K562 (cell line): ENCODE measurements around the gene UCHL5. TPM values are rescaled to one million over a fixed set of nuclear protein-coding genes. Genes with fewer than 3 reads are reported as not detected.

Experiments used
- BRD9 ChIP-seq: fragments of 450-650 bp; IDR thresholded peaks from 2 replicates; pipeline ENCODE4 v1.6.1; 2018; ENCODE audit warnings: low read depth; ENCODE audit not compliant: partially characterized antibody
- BRF1 ChIP-seq: IDR thresholded peaks from 3 replicates; pipeline ENCODE4 v1.6.1; 2011; ENCODE audit warnings: borderline replicate concordance, mild to moderate bottlenecking; ENCODE audit not compliant: insufficient read length; ENCODE audit errors: extremely low read depth
- CCNT2 ChIP-seq: IDR thresholded peaks from 2 replicates; pipeline ENCODE4 v1.6.1; 2011; ENCODE audit warnings: borderline replicate concordance, low read depth, mild to moderate bottlenecking, moderate library complexity, mixed read lengths, low read length; ENCODE audit not compliant: insufficient read length; ENCODE audit errors: extremely low read depth
- CGGBP1 ChIP-seq: fragments of 250-450 bp; sonication (Bioruptor Pico); IDR thresholded peaks from 2 replicates; pipeline ENCODE4 v1.9.0; 2021; ENCODE audit warnings: mild to moderate bottlenecking
- CHCHD3 ChIP-seq: fragments of 250-450 bp; sonication (Bioruptor Pico); IDR thresholded peaks from 2 replicates; pipeline ENCODE4 v2.1.2; 2022; ENCODE audit warnings: mild to moderate bottlenecking
- FOS ChIP-seq: IDR thresholded peaks from 3 replicates; pipeline ENCODE4 v1.6.1; 2011; ENCODE audit not compliant: insufficient read length; ENCODE audit errors: extremely low read depth
- ID3 ChIP-seq, 2 experiments: fragments of 250-450 bp in 1 of 2; fragments of 450-650 bp in 1 of 2; sonication (Bioruptor Pico) in 1 of 2; IDR thresholded peaks; 2 replicates each; pipeline versions ENCODE4 v1.6.1 to v1.8.0; 2016 to 2021; ENCODE audit warnings: mild to moderate bottlenecking in 2 of 2, moderate library complexity in 2 of 2, missing compliant biosample characterization in 1 of 2, missing genetic modification characterization in 1 of 2
- MTA1 ChIP-seq: fragments of 450-650 bp; IDR thresholded peaks from 2 replicates; pipeline ENCODE4 v1.6.1; 2017; ENCODE audit warnings: borderline replicate concordance
- MYC ChIP-seq, 2 experiments: fragments of 250-450 bp in 1 of 2; sonication (Bioruptor Pico) in 1 of 2; IDR thresholded peaks; 2 replicates each; pipeline versions ENCODE4 v1.5.1 to v1.6.1; 2012 to 2021; ENCODE audit warnings: low read depth in 2 of 2, borderline replicate concordance in 1 of 2, improper control_type of control experiment in 1 of 2, low read length in 1 of 2, mild to moderate bottlenecking in 1 of 2, moderate library complexity in 1 of 2
- RBBP5 ChIP-seq: fragments of 200-600 bp; sonication (generic); IDR thresholded peaks from 2 replicates; pipeline ENCODE4 v1.6.1; 2012; ENCODE audit warnings: borderline replicate concordance, mild to moderate bottlenecking, low read length, control low read depth, inconsistent platforms; ENCODE audit not compliant: insufficient read depth, poor library complexity, severe bottlenecking
- U2AF1 ChIP-seq: fragments of 200-400 bp; formaldehyde crosslinking; optimal IDR thresholded peaks from 2 replicates; pipeline ENCODE3; 2017; ENCODE audit warnings: mild to moderate bottlenecking, low read depth, low read length, moderate library complexity
- ZFP91 ChIP-seq: sonication (generic); formaldehyde crosslinking; IDR thresholded peaks from 2 replicates; pipeline ENCODE4 v1.8.0; 2022; ENCODE audit warnings: mild to moderate bottlenecking, missing genetic modification reagents
- ZNF239 ChIP-seq: fragments of 250-450 bp; sonication (Bioruptor Pico); IDR thresholded peaks from 2 replicates; pipeline ENCODE4 v1.4.0; 2020; ENCODE audit warnings: mild to moderate bottlenecking
- ZNF518B ChIP-seq: fragments of 250-450 bp; sonication (Bioruptor Pico); IDR thresholded peaks from 2 replicates; pipeline ENCODE4 v1.5.0; 2021; ENCODE audit warnings: mild to moderate bottlenecking, moderate library complexity
- ZNF778 ChIP-seq: fragments of 450-650 bp; formaldehyde crosslinking; IDR thresholded peaks from 2 replicates; pipeline ENCODE4 v1.4.0; 2020; ENCODE audit warnings: mild to moderate bottlenecking, moderate library complexity
- polyA plus RNA-seq, 8 experiments: library from polyadenylated mRNA; depleted of rRNA in 4 of 8; stranded (reverse) in 5 of 8; unstranded in 3 of 8; fragments of >200 nt; fragmentation: Nextera tagmentation in 2 of 8; fragmentation: Illumina TruSeq in 1 of 8; extraction: Ambion mirVana in 2 of 8; extraction: Trizol in 1 of 8; gene quantifications; 2 replicates each; pipeline versions ENCODE4 v1.2.1 to v1.2.3, GENCODE V29; 2011 to 2014; ENCODE audit warnings: inconsistent platforms in 1 of 8, missing spikeins in 1 of 8
- total RNA-seq, 7 experiments: library from RNA; depleted of rRNA in 6 of 7; stranded (reverse); fragments of >200 nt in 6 of 7; fragmentation: Illumina TruSeq in 2 of 7; extraction: Trizol in 2 of 7; gene quantifications; 2 replicates each; pipeline versions ENCODE4 v1.2.1 to v1.2.3, GENCODE V29; 2011 to 2021; ENCODE audit warnings: low replicate concordance in 1 of 7

The UCHL5 gene
- total and polyA plus RNA-seq, 9 of the 15 experiments (the other 6 are each of a cell fraction or from before 2014, with no cell fraction given), result 61.0 to 206 (median 122) TPM

- no peak; the same call in 1 of the 2 replicates for TF ChIP-seq ZFP91
- peak; percentile 97 for TF ChIP-seq CCNT2
- no peak for TF ChIP-seq ID3 (CRISPR knock-in tag; IDR thresholded peaks at IDR 0.05)
- no peak for TF ChIP-seq ID3 (tag; IDR thresholded peaks at IDR 0.05)
- peak; percentile 81 for TF ChIP-seq RBBP5
- no peak for TF ChIP-seq BRF1
- peak; percentile 82; the same call in 1 of the 2 replicates for TF ChIP-seq CHCHD3 (CRISPR knock-in tag)
- TF ChIP-seq CGGBP1 (CRISPR knock-in tag), result 0 out of 2 replicates have a peak, but pooled peaks have one; percentile 49
- TF ChIP-seq MTA1, result peak; percentile 97
- TF ChIP-seq ZNF518B (CRISPR knock-in tag), result no peak
- TF ChIP-seq ZNF239 (CRISPR knock-in tag), result peak; percentile 19; the same call in 1 of the 2 replicates
- peak; percentile 94 for TF ChIP-seq MYC (IDR thresholded peaks at IDR 0.05; ENCODE audit: low read depth, low read length)
- no peak for TF ChIP-seq MYC (CRISPR knock-in tag; IDR thresholded peaks at IDR 0.05; ENCODE audit: borderline replicate concordance, low read depth)
- no peak for TF ChIP-seq ZNF778
- no peak for TF ChIP-seq U2AF1
- TF ChIP-seq BRD9, result no peak
- no peak for TF ChIP-seq FOS
These were observed at the start of gene UCHL5, which contains the start of gene RO60 (continued) for GRCh38 chr1:193059282-193060114.
